Stimulated activated naive B cell treated with anti-CD40 and anti-IgM and Interleukin-4, amounts not matched to agents 10 μg/mL and 1 μg/mL and 100 μg/mL, for 72 hours (primary cell): Measurements from ENCODE around the gene KCNH3.
A peak's percentile ranks its signal among the peaks of the same experiment; 100 is the strongest.

ENCODE experiments used
- ATAC-seq, 2 donors: fragments of 150-1000 bp; cut with Tn5 transposase; replicated peaks; 2 replicates each; pipeline ENCODE4 v1.10.0; 2021; ENCODE audit warnings: moderate library complexity in 1 of 2
- DNase-seq: peaks from one replicate; pipeline ENCODE4 v3.0.0; 2021
- H3K27ac Mint-ChIP-seq: one replicate; pipeline ENCODE4 v1.8.0; 2022; ENCODE audit warnings: mild to moderate bottlenecking, mixed read lengths
- H3K27me3 Mint-ChIP-seq, 2 donors: one replicate each; pipeline ENCODE4 v1.8.0; 2022; ENCODE audit warnings: mixed read lengths in 2 of 2
- H3K36me3 Mint-ChIP-seq, 2 donors: one replicate each; pipeline ENCODE4 v1.8.0; 2022; ENCODE audit warnings: mixed read lengths in 2 of 2, mild to moderate bottlenecking in 1 of 2
- H3K4me1 Mint-ChIP-seq, 2 donors: one replicate each; pipeline ENCODE4 v1.8.0; 2022; ENCODE audit warnings: mixed read lengths in 2 of 2, mild to moderate bottlenecking in 1 of 2
- H3K4me3 Mint-ChIP-seq, 2 donors: one replicate each; pipeline ENCODE4 v1.8.0; 2022; ENCODE audit warnings: mild to moderate bottlenecking in 2 of 2, mixed read lengths in 2 of 2, moderate library complexity in 1 of 2
- H3K9me3 Mint-ChIP-seq, 2 donors: one replicate each; pipeline ENCODE4 v1.8.0; 2022; ENCODE audit warnings: mixed read lengths in 2 of 2, mild to moderate bottlenecking in 1 of 2

Gene KCNH3

DNA sequence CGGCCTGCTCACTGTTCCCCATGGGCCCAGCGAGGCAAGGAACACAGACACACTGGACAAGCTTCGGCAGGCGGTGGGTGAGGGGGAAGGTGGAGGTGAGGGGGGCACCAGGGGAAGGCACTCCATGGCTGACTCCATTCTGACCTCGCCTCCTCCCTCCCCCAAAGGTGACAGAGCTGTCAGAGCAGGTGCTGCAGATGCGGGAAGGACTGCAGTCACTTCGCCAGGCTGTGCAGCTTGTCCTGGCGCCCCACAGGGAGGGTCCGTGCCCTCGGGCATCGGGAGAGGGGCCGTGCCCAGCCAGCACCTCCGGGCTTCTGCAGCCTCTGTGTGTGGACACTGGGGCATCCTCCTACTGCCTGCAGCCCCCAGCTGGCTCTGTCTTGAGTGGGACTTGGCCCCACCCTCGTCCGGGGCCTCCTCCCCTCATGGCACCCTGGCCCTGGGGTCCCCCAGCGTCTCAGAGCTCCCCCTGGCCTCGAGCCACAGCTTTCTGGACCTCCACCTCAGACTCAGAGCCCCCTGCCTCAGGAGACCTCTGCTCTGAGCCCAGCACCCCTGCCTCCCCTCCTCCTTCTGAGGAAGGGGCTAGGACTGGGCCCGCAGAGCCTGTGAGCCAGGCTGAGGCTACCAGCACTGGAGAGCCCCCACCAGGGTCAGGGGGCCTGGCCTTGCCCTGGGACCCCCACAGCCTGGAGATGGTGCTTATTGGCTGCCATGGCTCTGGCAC, 18.5 kb downstream of the KCNH3 start:
- no peak overlapping the region for H3K27ac Mint-ChIP-seq
- ATAC-seq (no peak), DNase-seq (no peak)
- peaks cover 0 to 5% of the 10 kb centered on the region in 2 donors for H3K27me3 Mint-ChIP-seq
- peaks cover 35 to 48% of the 10 kb centered on the region in 2 donors for H3K36me3 Mint-ChIP-seq
- H3K4me3 Mint-ChIP-seq, result no peak overlapping the region
- no peaks in the 10 kb centered on the region for H3K9me3 Mint-ChIP-seq
- H3K4me1 Mint-ChIP-seq, result peaks cover 9 to 12% of the 10 kb centered on the region in 2 donors

GRCh38 chr12:49557917-49558215, 19.0 kb downstream of the KCNH3 start:
- Mint-ChIP-seq H3K4me3 (no peak overlapping the region), H3K27me3 (no peaks in the 10 kb centered on the region), H3K9me3 (no peaks in the 10 kb centered on the region), H3K27ac (no peak overlapping the region), H3K36me3 (peaks cover 38 to 53% of the 10 kb centered on the region in 2 donors), H3K4me1 (peaks cover 7 to 12% of the 10 kb centered on the region in 2 donors)
- ATAC-seq (no peak), DNase-seq (no peak)

DNA sequence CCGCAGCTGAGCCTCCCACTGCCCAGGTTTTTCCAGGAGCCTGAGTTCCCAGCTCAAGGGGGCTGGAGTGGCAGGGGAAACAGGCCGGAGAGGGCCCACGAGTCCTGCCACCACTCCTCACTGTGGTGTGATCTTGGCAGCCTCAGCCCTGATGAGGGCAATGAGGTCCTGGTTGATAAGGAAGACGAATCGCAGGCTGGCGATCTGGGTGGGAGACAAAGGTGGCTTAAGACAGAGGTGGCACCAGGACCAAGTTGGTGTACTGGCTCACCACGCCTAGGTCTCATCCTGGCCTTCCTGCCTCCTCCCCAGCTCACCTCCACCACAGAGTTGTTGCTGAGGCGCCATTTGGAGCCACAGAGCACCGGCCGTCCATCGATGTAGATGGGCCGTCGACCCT, 19.7 kb downstream of the KCNH3 start:
- Mint-ChIP-seq H3K4me3 (no peak overlapping the region), H3K27ac (no peak overlapping the region), H3K4me1 (peaks cover 5 to 6% of the 10 kb centered on the region in 2 donors), H3K27me3 (no peaks in the 10 kb centered on the region), H3K36me3 (peaks cover 40 to 54% of the 10 kb centered on the region in 2 donors), H3K9me3 (no peaks in the 10 kb centered on the region)
- ATAC-seq (no peak), DNase-seq (no peak)

DNA sequence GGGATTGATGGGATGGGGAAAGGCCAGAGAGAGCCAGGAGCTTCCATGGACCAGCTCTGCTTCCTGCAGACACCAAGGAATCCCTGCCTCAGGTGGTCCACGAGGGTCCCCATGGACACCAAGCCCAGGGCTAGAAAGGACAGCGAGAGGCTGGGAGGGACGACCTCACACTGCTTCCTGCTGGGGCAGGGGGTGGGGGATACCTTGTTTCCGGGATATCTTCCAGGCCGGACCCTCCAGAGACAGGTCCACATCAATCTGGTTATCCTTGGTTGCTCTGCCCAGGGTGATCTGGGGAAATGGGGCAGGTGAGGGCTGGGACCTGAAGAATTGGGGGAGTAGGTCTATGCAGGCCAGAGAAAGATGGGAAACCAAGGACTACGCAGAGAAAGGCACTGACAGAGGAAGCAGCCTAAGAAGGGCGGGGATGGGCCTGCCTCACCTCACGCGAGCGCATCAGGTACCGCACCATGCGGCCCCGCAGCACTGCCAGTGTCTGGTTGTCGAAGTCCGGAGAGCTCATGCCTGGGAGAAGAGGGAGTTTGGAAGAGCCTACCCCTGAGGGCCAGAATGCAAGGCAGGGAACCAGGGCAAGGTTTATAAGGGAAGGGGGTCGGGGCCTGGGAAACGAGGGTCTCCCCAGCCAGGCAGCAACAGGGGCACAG, 20.3 kb downstream of the KCNH3 start:
- Mint-ChIP-seq H3K9me3 (no peaks in the 10 kb centered on the region), H3K4me3 (no peak overlapping the region), H3K4me1 (peaks cover 5 to 10% of the 10 kb centered on the region in 2 donors), H3K27ac (no peak overlapping the region), H3K27me3 (no peaks in the 10 kb centered on the region), H3K36me3 (peaks cover 45 to 58% of the 10 kb centered on the region in 2 donors)
- no peak for DNase-seq
- ATAC-seq, result no peak

- no peak for ATAC-seq
- Mint-ChIP-seq H3K27ac (peak overlapping the region; percentile 47), H3K27me3 (no peaks in the 10 kb centered on the region), H3K36me3 (peaks cover 58 to 68% of the 10 kb centered on the region in 2 donors), H3K4me1 (peaks cover 12 to 25% of the 10 kb centered on the region in 2 donors), H3K4me3 (no peak overlapping the region), H3K9me3 (no peaks in the 10 kb centered on the region)
- DNase-seq, result no peak
Observed at GRCh38 chr12:49560695-49561094, 21.9 kb downstream of the KCNH3 start.

DNA sequence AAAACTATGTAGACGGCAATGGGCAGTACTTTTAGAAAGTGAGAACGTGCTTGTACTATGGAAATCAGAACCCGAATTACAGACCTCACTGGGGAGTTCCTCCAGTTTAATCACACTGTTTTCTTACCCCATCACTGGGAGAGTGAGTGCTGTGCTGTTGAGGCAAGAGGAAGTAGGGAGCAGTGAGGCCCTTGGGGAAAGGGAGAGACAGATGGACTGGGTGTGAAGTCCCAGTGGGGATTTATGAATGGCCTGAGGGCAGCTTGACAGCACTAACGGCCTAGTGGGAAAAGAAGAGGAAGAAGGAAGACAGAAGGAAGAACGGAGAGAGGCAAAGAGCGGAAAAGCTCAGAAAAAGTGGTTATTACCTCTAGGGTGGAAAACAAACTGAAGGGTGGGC, 23.4 kb downstream of the KCNH3 start:
- DNase-seq, result no peak
- H3K27ac Mint-ChIP-seq, result no peak overlapping the region
- no peak overlapping the region for H3K4me3 Mint-ChIP-seq
- H3K4me1 Mint-ChIP-seq, result peaks cover 17 to 35% of the 10 kb centered on the region in 2 donors
- no peak for ATAC-seq
- H3K27me3 Mint-ChIP-seq, result no peaks in the 10 kb centered on the region
- H3K9me3 Mint-ChIP-seq, result no peaks in the 10 kb centered on the region
- peaks cover 56% of the 10 kb centered on the region in 2 donors for H3K36me3 Mint-ChIP-seq

GRCh38 chr12:49562831-49563230, 24.0 kb downstream of the KCNH3 start:
- Mint-ChIP-seq H3K36me3 (peaks cover 56 to 58% of the 10 kb centered on the region in 2 donors), H3K4me1 (peaks cover 20 to 41% of the 10 kb centered on the region in 2 donors), H3K27ac (no peak overlapping the region), H3K9me3 (no peaks in the 10 kb centered on the region), H3K27me3 (no peaks in the 10 kb centered on the region), H3K4me3 (no peak overlapping the region)
- ATAC-seq (no peak), DNase-seq (no peak)

GRCh38 chr12:49563951-49564685, 25.3 kb downstream of the KCNH3 start:
- H3K27me3 Mint-ChIP-seq, result no peaks in the 10 kb centered on the region
- ATAC-seq, result no peak
- DNase-seq, result no peak
- no peaks in the 10 kb centered on the region for H3K9me3 Mint-ChIP-seq
- peaks cover 51 to 58% of the 10 kb centered on the region in 2 donors for H3K36me3 Mint-ChIP-seq
- no peak overlapping the region for H3K27ac Mint-ChIP-seq
- peaks cover 27 to 50% of the 10 kb centered on the region in 2 donors for H3K4me1 Mint-ChIP-seq
- no peak overlapping the region for H3K4me3 Mint-ChIP-seq

GRCh38 chr12:49564686-49565405, 26.0 kb downstream of the KCNH3 start:
- Mint-ChIP-seq H3K27me3 (no peaks in the 10 kb centered on the region), H3K27ac (no peak overlapping the region), H3K9me3 (no peaks in the 10 kb centered on the region), H3K36me3 (peaks cover 44 to 50% of the 10 kb centered on the region in 2 donors), H3K4me1 (peaks cover 27 to 50% of the 10 kb centered on the region in 2 donors), H3K4me3 (no peak overlapping the region)
- DNase-seq (no peak), ATAC-seq (no peak)

DNA sequence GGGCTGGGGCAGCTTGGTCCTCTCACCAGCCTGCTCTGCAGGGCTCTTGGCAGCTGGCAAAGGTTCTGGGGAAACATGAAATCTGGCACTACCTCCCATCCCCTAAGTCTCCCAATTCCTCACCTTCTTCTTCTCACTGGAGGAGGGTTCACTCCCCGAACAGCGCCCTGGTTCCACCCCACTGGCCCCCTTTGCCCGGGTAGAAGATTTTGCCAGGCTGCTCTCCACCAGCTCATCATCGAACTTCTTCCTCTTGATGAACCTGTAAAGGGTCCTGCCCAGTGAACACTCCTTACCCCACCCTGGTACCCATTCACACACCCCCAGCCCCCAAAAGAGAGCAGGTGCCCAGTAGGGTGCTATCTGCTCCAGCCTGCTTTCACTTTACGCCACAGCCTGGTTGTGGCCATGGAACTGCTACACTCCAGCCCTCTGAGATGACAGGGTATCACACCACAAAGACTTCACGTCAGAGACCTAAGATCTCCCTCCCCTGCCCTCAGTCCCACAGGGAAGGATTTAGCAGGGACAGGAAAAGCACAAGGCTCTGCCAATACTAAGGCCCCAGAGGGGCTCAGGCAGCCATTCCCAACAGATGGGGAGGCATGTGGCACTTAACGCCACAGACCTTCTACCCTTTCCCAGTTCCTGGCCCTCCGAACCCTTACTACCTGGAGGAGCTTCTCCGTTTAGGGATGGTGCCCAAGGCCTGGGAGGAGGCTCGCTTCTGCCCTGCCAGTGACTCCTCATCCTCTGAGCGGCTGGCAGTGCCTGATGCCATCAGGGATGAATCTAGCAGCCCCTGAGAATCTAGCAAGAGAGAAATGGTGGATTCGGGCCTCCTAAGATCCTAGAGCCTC, 26.8 kb downstream of the KCNH3 start:
- Mint-ChIP-seq H3K27ac (no peak overlapping the region), H3K27me3 (no peaks in the 10 kb centered on the region), H3K9me3 (no peaks in the 10 kb centered on the region), H3K4me1 (peaks cover 28 to 53% of the 10 kb centered on the region in 2 donors), H3K36me3 (peaks cover 41 to 46% of the 10 kb centered on the region in 2 donors), H3K4me3 (no peak overlapping the region)
- no peak for ATAC-seq
- DNase-seq, result no peak

DNA sequence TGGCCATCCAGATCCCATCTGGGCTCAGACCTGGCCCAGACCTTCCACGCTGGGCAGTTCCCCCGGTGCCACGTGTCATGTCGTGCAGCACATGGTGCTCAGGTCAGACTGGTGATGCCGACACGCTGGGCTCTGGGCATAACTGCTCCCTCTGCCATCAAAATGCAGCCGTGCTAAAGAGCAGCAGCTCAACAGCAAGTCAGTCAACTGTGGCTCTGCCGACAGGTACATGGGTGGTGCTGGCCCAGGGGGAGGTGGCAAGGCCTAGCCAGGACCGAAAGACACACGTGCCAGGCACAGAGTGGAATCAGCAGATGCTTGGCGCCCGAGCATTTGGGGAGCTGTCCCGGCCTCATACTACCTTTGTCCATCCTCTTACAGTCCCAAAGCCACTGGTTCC, 27.5 kb downstream of the KCNH3 start:
- Mint-ChIP-seq H3K36me3 (peaks cover 39 to 47% of the 10 kb centered on the region in 2 donors), H3K4me1 (peaks cover 30 to 57% of the 10 kb centered on the region in 2 donors), H3K27me3 (no peaks in the 10 kb centered on the region), H3K4me3 (no peak overlapping the region), H3K27ac (no peak overlapping the region), H3K9me3 (no peaks in the 10 kb centered on the region)
- DNase-seq (no peak), ATAC-seq (no peak)

- H3K4me3 Mint-ChIP-seq, result peak overlapping the region; percentile 98 to 99
- DNase-seq, result no peak
- peak; percentile 26 to 31 for ATAC-seq
- H3K4me1 Mint-ChIP-seq, result peaks cover 34 to 63% of the 10 kb centered on the region in 2 donors
- no peaks in the 10 kb centered on the region for H3K9me3 Mint-ChIP-seq
- H3K36me3 Mint-ChIP-seq, result peaks cover 30 to 43% of the 10 kb centered on the region in 2 donors
- H3K27me3 Mint-ChIP-seq, result no peaks in the 10 kb centered on the region
- H3K27ac Mint-ChIP-seq, result peak overlapping the region; percentile 100
Observed at GRCh38 chr12:49567302-49567610, 28.4 kb downstream of the KCNH3 start.

DNA sequence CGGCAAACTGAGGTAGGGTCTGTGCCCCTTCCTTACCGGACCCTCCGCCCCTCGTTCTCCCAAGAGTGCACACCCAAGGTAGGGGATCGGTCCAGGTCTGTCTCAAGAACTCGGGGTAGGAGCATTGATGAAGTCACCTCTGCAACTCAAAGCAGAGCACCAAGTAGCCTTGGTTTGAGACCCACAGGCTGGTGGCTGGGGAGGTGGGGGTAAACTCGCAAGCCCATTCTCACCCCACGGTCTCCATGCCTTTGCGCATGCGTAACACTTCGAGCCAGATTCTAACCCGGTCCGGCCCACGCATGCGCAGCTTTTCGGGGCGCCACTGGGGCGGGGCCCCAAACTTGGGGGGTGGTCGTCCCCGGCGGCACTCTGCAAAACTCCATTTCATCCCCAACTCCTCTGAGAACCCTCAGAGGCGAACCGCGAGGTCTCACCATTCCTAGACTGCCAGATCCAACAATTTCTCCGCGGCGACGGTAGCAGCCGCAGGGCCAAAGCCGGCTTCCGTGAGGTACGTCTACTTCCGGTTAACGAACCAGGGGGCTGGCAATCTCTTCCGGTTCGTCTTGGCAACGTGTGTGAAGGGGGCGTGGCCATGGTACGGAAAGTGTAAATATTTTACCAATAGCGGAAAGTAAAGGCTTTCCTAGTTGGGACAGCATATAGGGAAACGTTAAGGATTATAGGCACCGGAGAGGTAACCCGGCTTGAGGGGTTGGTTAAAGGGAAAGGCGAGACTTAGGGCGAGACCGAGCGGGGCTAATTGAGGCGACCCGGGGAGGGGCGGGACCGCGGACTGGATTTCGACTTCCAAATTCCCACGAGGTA, 29.0 kb downstream of the KCNH3 start, which contains the start of gene MCRS1:
MCRS1 (minus strand) TSS at position 532 of the 831 bp plus-strand sequence. CDS start 1,411 bp downstream, outside the sequence.
- ATAC-seq, result peak; percentile 94 to 95
- DNase-seq, result peak; percentile 83
- H3K4me1 Mint-ChIP-seq, result peaks cover 34 to 63% of the 10 kb centered on the region in 2 donors
- H3K4me3 Mint-ChIP-seq, result peak within 1 kb of the TSS; percentile 98 to 99
- H3K27me3 Mint-ChIP-seq, result no peaks in the 10 kb centered on the region
- H3K9me3 Mint-ChIP-seq, result no peaks in the 10 kb centered on the region
- H3K27ac Mint-ChIP-seq, result peak within 1 kb of the TSS; percentile 100
- H3K36me3 Mint-ChIP-seq, result peaks cover 27 to 37% of the 10 kb centered on the region in 2 donors
